GM10248 (cell line): ENCODE measurements around the gene CHST8.

Experiments used
- CTCF ChIA-PET: fragments of 300-600 bp; sonication (Branson Sonifier 250); formaldehyde crosslinking; extraction: SDS; loops from one replicate; lab custom pipeline; 2021; ENCODE audit warnings: antibody characterized with exemption; lab: Yijun Ruan, JAX
- POLR2A ChIA-PET: fragments of 350-650 bp; sonication (Branson Sonifier 250); formaldehyde crosslinking; extraction: SDS; loops from one replicate; lab custom pipeline; 2020; ENCODE audit warnings: antibody characterized with exemption; lab: Yijun Ruan, JAX
- DNase-seq: peaks from one replicate; pipeline ENCODE4 v3.0.0; 2012; ENCODE audit errors: extremely low spot score
- CTCF ChIP-seq: IDR thresholded peaks from 2 replicates; pipeline ENCODE4 v1.5.1; 2012; ENCODE audit warnings: mild to moderate bottlenecking, low read depth; ENCODE audit errors: extremely low read depth, missing control alignments, control extremely low read depth

CHST8 gene

DNA sequence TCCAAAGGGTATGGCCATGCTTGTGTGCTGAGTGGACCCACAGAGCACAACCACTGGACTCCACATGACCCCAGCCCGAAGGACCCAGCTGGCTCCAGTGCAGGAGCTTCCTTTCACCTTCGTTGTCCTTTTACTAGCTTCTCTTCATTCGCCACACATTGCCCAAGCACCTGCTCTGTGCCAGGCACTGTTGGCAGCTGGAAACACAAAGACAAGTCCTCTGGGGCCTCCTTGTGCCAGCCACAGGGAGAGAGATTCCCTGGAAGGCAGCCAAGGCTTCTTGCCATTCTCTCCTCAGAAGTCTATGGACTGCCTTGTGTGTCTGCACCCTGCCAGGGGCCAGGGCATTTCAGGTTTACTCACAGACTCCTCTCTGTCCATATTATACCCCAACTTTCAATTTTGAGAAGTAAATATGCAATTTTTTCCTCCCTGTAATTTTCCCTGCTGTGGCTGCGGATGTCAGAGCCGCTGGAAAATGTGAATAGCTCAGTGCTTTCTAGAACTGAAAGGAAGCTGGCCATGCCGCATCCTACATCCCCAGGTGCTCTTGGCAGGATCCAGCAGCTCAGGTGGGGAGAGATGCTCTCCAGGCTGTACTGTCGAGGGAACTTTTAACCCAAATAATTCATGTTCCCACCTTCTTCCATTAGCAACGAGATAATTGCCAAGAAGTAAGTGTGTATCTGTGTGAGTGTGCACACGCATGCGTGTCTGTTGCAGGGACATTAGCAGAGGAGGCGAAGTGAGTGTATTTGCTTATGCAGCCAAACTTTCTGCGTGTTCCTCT, 57.2 kb downstream of the CHST8 start:
- TF ChIP-seq CTCF: no peak

GRCh38 chr19:33679696-33680095, 57.9 kb downstream of the CHST8 start:
- POLR2A ChIA-PET: no interaction called here
- no peak for TF ChIP-seq CTCF
- CTCF ChIA-PET: no interaction called here
- DNase-seq: no peak

More for the DNA sequence above, 57.2 kb downstream of the CHST8 start:
- no peak for DNase-seq
- ChIA-PET CTCF (interaction anchor here (1.0 kb wide), 1 partner anchor 99 kb away, joined by 3 read pairs; no protein-coding TSS in a partner anchor), POLR2A (no interaction called here)

DNA sequence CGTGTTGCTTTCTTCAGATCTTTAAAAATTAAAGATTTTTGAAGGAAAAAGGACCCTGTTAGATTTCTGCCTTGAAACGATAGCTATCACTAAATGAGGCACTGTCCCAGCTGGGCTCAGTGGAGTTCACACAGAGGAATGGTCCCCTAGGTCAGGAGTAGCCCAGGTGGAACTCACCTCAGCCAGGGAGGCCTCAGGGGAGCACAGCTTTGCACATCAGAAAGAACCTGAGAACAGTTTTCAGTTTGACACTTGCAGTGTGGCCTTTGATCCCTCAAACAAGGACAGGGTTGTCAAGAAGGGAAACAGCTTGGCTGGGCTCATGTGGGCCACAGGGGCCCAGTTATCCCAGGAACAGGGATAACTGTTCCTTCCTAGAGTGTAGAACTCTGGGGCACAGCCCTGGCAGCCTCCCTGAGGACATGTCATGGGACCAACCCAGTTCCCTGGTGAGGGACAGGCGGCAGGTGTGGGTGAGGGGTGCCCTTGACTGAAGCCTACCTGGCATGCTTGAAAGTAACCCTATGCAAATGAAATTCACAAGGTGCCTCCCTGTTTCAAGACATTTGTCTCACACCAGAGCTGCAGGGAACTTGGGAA, 59.4 kb downstream of the CHST8 start:
- ChIA-PET POLR2A (no interaction called here), CTCF (no interaction called here)
- no peak for TF ChIP-seq CTCF
- no peak for DNase-seq

GRCh38 chr19:33683881-33684537, 62.3 kb downstream of the CHST8 start:
- ChIA-PET CTCF (no interaction called here), POLR2A (no interaction called here)
- no peak for TF ChIP-seq CTCF
- no peak for DNase-seq

DNA sequence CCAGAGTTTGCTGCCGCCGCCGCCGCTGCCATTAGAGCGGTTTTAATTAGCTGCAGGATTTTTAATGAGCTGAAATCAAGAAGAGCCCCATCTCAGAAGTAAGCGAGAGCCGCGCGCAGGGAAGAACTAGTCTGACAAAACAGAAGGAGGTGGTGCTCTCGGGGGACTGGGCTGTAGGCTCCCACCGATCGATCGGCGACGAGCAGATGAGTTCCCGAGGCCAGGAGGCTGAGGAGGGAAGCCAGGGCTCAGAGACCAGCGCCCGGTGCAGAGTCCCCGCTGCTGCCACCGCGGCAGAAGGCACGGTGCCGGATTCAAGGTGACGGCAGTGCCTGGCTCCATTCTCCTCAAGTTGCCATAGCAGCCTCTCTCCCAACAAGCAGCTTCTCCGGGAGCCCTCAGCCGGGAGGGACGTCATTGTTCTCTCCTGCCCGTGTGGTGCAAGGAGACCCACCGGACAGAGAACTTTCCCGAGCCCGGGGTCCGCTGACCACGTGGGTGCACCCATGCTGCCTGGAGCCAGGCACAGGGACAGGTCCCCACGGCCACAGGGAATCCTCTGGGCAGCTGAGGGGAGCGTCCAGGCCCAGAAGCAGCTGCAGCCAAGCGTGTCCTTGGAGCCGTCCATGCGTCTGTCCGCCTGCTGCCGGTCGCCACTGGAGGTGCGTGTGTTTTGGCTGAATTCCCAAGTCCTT, 62.9 kb downstream of the CHST8 start:
- ChIA-PET CTCF (no interaction called here), POLR2A (no interaction called here)
- no peak for DNase-seq
- no peak for TF ChIP-seq CTCF

DNA sequence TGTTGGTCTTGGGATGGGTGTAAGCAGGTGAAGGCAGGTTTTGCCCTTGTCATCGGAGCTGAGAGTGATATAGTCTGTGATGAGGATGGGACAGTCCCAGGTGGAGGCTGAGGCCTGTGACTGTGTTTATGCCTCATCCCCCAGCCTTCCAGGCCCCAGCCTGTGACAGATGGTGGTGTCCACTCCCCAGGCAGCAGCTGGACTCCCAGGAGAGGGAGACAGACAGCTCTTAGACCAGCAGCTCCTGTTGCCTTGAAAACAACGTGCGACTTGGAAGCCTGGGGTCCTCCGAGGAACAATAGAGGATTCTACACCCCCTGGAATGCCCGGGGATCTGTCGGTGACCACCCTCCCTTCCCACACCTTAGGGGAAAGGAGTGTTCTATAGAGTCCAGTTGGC, 63.8 kb downstream of the CHST8 start:
- no peak for TF ChIP-seq CTCF
- no peak for DNase-seq
- ChIA-PET POLR2A (no interaction called here), CTCF (no interaction called here)
